A673 (cell line): Measurements from ENCODE around the gene MAP7. TPM values are rescaled to one million over a fixed set of nuclear protein-coding genes. Genes with fewer than 3 reads are reported as not detected.

ENCODE experiments used
- BruUV-seq: library from RNA; stranded (reverse); fragments of 400-500 nt; replicated peaks from 2 replicates; lab custom pipeline; 2021; lab: Mats Ljungman, UMichigan
- CTCF ChIA-PET: fragments of 300-600 bp; sonication (Branson Sonifier 250); formaldehyde crosslinking; loops from one replicate; lab custom pipeline; 2022; ENCODE audit warnings: antibody characterized with exemption; lab: Charles Lee
- POLR2A ChIA-PET: fragments of 300-600 bp; sonication (Branson Sonifier 250); formaldehyde crosslinking; loops from one replicate; lab custom pipeline; 2022; ENCODE audit warnings: antibody characterized with exemption; ENCODE audit not compliant: low non-redundant PET; lab: Charles Lee
- DNase-seq: peaks from one replicate; pipeline ENCODE4 v3.0.0-alpha.2; 2015; ENCODE audit warnings: low spot score
- H3K27ac ChIP-seq: fragments of 200-600 bp; sonication (generic); 2 replicates; pipeline ENCODE4 v1.5.1; 2016; ENCODE audit warnings: mixed run types, low read depth, mild to moderate bottlenecking, mixed read lengths, antibody characterized with exemption, low read length; ENCODE audit not compliant: poor library complexity, severe bottlenecking
- H3K27me3 ChIP-seq: fragments of 200-600 bp; sonication (generic); replicated peaks from 2 replicates; pipeline ENCODE4 v1.6.1; 2017; ENCODE audit warnings: mixed run types, low read depth, mild to moderate bottlenecking, mixed read lengths, antibody characterized with exemption, low read length; ENCODE audit not compliant: insufficient read depth, poor library complexity
- H3K36me3 ChIP-seq: fragments of 200-600 bp; sonication (generic); 2 replicates; pipeline ENCODE4 v1.6.1; 2016; ENCODE audit warnings: mixed run types, mild to moderate bottlenecking, mixed read lengths, antibody characterized with exemption, low read length; ENCODE audit not compliant: insufficient read depth, poor library complexity, severe bottlenecking
- H3K4me1 ChIP-seq: fragments of 200-600 bp; sonication (generic); 2 replicates; pipeline ENCODE4 v1.6.1; 2017; ENCODE audit warnings: mixed run types, mild to moderate bottlenecking, mixed read lengths, antibody characterized with exemption, low read length; ENCODE audit not compliant: insufficient read depth, poor library complexity, severe bottlenecking
- H3K4me3 ChIP-seq: fragments of 200-600 bp; sonication (generic); 2 replicates; pipeline ENCODE4 v1.5.1; 2016; ENCODE audit warnings: low read depth, mixed run types, mild to moderate bottlenecking, mixed read lengths, low read length; ENCODE audit not compliant: poor library complexity, severe bottlenecking
- H3K9me3 ChIP-seq: fragments of 200-600 bp; sonication (generic); 2 replicates; pipeline ENCODE4 v1.6.1; 2016; ENCODE audit warnings: mixed run types, low read depth, mild to moderate bottlenecking, mixed read lengths, antibody characterized with exemption, low read length; ENCODE audit not compliant: poor library complexity, severe bottlenecking
- EZH2 ChIP-seq: fragments of 200-600 bp; sonication (generic); IDR thresholded peaks from 2 replicates; pipeline ENCODE4 v1.6.1; 2017; ENCODE audit warnings: borderline replicate concordance, low read depth, mild to moderate bottlenecking, mixed read lengths, antibody characterized with exemption, low read length; ENCODE audit not compliant: poor library complexity, severe bottlenecking
- intact Hi-C: fragments of 100-400 bp; cut with micrococcal nuclease; formaldehyde crosslinking; loops from one replicate; pipeline ENCODE4 v1.10.0; 2022; ENCODE audit not compliant: unreplicated experiment
- total RNA-seq: library from RNA; stranded (reverse); gene quantifications from 2 replicates; pipeline ENCODE4 v1.2.3, GENCODE V29; 2021
- TF ChIP-seq, protein P1 (sequence below): fragments of 300-800, 200-600 bp; sonication (generic); conservative IDR thresholded peaks from 2 replicates; pipeline ENCODE4 v1.5.1; 2017; ENCODE audit warnings: low read depth, mild to moderate bottlenecking, antibody characterized with exemption, low read length, moderate library complexity, mixed read lengths

MAP7 gene
- total RNA-seq, 1 experiment from 2014 or later: 0.09 TPM

- DNase-seq: no peak
- Histone ChIP-seq H3K27ac (no peak overlapping the region), H3K4me1 (no peaks in the 10 kb centered on the region), H3K36me3 (no peaks in the 10 kb centered on the region), H3K9me3 (no peaks in the 10 kb centered on the region), H3K27me3 (no peaks in the 10 kb centered on the region), H3K4me3 (no peak overlapping the region)
- TF ChIP-seq EZH2: no peak
- TF ChIP-seq, protein P1, sequence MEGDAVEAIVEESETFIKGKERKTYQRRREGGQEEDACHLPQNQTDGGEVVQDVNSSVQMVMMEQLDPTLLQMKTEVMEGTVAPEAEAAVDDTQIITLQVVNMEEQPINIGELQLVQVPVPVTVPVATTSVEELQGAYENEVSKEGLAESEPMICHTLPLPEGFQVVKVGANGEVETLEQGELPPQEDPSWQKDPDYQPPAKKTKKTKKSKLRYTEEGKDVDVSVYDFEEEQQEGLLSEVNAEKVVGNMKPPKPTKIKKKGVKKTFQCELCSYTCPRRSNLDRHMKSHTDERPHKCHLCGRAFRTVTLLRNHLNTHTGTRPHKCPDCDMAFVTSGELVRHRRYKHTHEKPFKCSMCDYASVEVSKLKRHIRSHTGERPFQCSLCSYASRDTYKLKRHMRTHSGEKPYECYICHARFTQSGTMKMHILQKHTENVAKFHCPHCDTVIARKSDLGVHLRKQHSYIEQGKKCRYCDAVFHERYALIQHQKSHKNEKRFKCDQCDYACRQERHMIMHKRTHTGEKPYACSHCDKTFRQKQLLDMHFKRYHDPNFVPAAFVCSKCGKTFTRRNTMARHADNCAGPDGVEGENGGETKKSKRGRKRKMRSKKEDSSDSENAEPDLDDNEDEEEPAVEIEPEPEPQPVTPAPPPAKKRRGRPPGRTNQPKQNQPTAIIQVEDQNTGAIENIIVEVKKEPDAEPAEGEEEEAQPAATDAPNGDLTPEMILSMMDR: no peak
- no TSS peak for BruUV-seq
- CTCF ChIA-PET: no interaction called here
- POLR2A ChIA-PET: no interaction called here
- intact Hi-C loops: no loop called here
Observed at GRCh38 chr6:136360783-136361182, 189.4 kb downstream of the MAP7 start.

DNA sequence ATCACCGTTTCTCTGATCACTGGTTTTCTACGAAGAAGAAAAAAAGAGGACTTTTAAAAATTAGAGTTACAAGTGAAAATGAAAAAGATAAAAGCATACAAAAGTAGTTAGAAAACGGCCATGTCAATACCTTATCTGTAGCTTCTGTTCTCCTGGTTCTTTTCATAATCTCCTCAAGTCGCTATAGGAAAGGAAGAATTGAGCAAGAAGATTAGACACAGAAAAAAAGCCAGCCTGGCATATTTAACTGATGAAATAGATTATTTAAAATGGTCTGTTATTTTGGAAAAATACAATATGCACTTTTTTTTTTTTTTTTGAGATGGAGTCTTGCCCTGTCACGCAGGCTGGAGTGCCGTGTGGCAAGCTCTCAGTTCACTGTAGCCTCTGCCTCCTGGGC, 190.4 kb downstream of the MAP7 start:
- no peaks in the 10 kb centered on the region for H3K9me3 ChIP-seq
- CTCF ChIA-PET: no interaction called here
- no peak overlapping the region for H3K27ac ChIP-seq
- TF ChIP-seq EZH2: no peak
- TF ChIP-seq, protein P1: no peak
- BruUV-seq: no TSS peak
- no peaks in the 10 kb centered on the region for H3K27me3 ChIP-seq
- H3K4me3 ChIP-seq: no peak overlapping the region
- DNase-seq: no peak
- POLR2A ChIA-PET: no interaction called here
- H3K36me3 ChIP-seq: no peaks in the 10 kb centered on the region
- H3K4me1 ChIP-seq: no peaks in the 10 kb centered on the region
- intact Hi-C loops: no loop called here

DNA sequence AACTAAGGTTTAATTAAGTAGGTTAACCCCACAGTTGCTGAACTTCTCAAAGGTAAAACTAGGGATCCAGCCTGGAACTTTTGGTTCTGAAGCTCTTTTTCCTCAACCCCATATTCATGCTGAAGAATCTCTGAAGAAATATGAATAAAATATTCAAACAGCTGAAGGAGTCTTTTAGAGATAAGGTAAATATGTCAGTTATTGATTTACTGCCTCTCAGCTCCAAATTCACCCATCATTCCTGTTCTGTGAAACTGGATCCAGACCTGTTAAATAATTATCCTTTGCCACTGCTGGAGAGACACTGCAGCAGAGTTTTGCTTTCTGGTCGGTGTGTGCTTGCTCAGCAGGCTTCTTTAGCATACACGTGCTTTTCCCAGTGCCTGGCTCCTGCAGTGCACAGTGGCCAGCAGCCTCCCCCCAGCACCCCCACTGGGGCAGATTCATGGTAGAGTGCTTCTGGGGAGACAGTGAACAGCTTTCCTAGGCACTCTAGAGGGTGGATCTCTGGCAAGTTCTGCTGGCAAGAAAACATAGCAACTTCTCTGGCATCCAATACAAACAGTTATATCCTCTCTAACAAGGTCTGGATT, 198.6 kb downstream of the MAP7 start:
- Histone ChIP-seq H3K4me3 (no peak overlapping the region), H3K9me3 (no peaks in the 10 kb centered on the region), H3K36me3 (no peaks in the 10 kb centered on the region), H3K27me3 (peaks cover 3% of the 10 kb centered on the region), H3K4me1 (no peaks in the 10 kb centered on the region), H3K27ac (no peak overlapping the region)
- intact Hi-C loops: no loop called here
- POLR2A ChIA-PET: no interaction called here
- CTCF ChIA-PET: no interaction called here
- DNase-seq: no peak
- BruUV-seq: no TSS peak
- TF ChIP-seq EZH2: no peak
- TF ChIP-seq, protein P1: no peak
